Gastroesophageal sphincter (tissue), 4 donors: Measurements from ENCODE around the gene TCTA. TPM values are rescaled to one million over a fixed set of nuclear protein-coding genes. Genes with fewer than 3 reads are reported as not detected.

Experiments
- ATAC-seq: fragments of 150-250 bp; one replicate; pipeline ENCODE4 v1.9.1; 2016; ENCODE audit warnings: mild to moderate bottlenecking, moderate library complexity
- H3K27ac ChIP-seq, 4 donors: fragments of 200-600 bp; sonication (generic) in 3 of 4; 1 replicate in 3 of 4; 2 replicates in 1 of 4; pipeline ENCODE4 v1.5.1; 2016 to 2019
- H3K27me3 ChIP-seq: fragments of 200-600 bp; sonication (generic); one replicate; pipeline ENCODE4 v1.5.1; 2019
- H3K36me3 ChIP-seq, 2 donors: fragments of 200-600 bp; sonication (generic); one replicate each; pipeline ENCODE4 v1.5.1; 2019; ENCODE audit warnings: control low read depth in 1 of 2
- H3K4me1 ChIP-seq, 3 donors: fragments of 200-600 bp; sonication (generic); 1 replicate in 2 of 3; 2 replicates in 1 of 3; pipeline ENCODE4 v1.5.1; 2016 to 2019; ENCODE audit warnings: control low read depth in 2 of 3
- H3K4me3 ChIP-seq, 2 donors: fragments of 200-600 bp; sonication (generic); one replicate each; pipeline ENCODE4 v1.5.1; 2019; ENCODE audit warnings: mild to moderate bottlenecking in 1 of 2, moderate library complexity in 1 of 2
- H3K9me3 ChIP-seq, 3 donors: fragments of 200-600 bp; sonication (generic); one replicate each; pipeline ENCODE4 v1.5.1; 2017 to 2019; ENCODE audit warnings: control low read depth in 2 of 3
- CTCF ChIP-seq, 4 experiments: fragments of 200-600 bp in 2 of 4; fragments of 450-650 bp in 2 of 4; sonication (generic) in 1 of 4; IDR thresholded peaks; one replicate each; pipeline ENCODE4 v1.5.1; 2017 to 2019; ENCODE audit warnings: antibody characterized with exemption in 4 of 4, mild to moderate bottlenecking in 2 of 4, moderate library complexity in 2 of 4
- EP300 ChIP-seq: sonication (generic); formaldehyde crosslinking; IDR thresholded peaks from one replicate; pipeline ENCODE4 v1.6.1; 2017; ENCODE audit warnings: antibody characterized with exemption, mild to moderate bottlenecking
- POLR2A ChIP-seq, 2 donors: fragments of 450-650 bp; IDR thresholded peaks; one replicate each; pipeline ENCODE4 v1.6.1; 2017; ENCODE audit warnings: antibody characterized with exemption in 2 of 2, mild to moderate bottlenecking in 2 of 2, moderate library complexity in 1 of 2
- POLR2AphosphoS5 ChIP-seq: sonication (generic); formaldehyde crosslinking; IDR thresholded peaks from one replicate; pipeline ENCODE4 v1.6.1; 2017; ENCODE audit warnings: antibody characterized with exemption
- WGBS, 2 donors: methylation state at CpG; one replicate each; pipeline ENCODE4 v1.1.5; 2018; ENCODE audit warnings: low coverage in 1 of 2; 5-methylcytosine and 5-hydroxymethylcytosine counted together
- total RNA-seq, 4 donors: library from RNA; depleted of rRNA; stranded (reverse); fragments of >200 nt; gene quantifications; one replicate each; pipeline ENCODE4 v1.1.0, GENCODE V29; 2016

Gene TCTA
- total RNA-seq, 4 donors from 2014 or later, result 18.6 to 32.1 (median 25.6) TPM

GRCh38 chr3:49414753-49415152 lies 2.5 kb downstream of the TCTA start:
- no peaks in the 10 kb centered on the region for H3K9me3 ChIP-seq
- peaks cover 0 to 52% (median 16%) of the 10 kb centered on the region in 3 donors for H3K4me1 ChIP-seq
- H3K27me3 ChIP-seq, result no peaks in the 10 kb centered on the region
- H3K4me3 ChIP-seq, result no peak overlapping the region
- WGBS, 2 donors, result 92% methylated on average over 2 of the region's 2 CpGs; no CpG with 5 or more reads in 1 of the 2 donors
- peaks cover 0 to 53% of the 10 kb centered on the region in 2 donors for H3K36me3 ChIP-seq
- ATAC-seq, result no peak
- TF ChIP-seq POLR2AphosphoS5 (no peak), POLR2A (IDR thresholded peaks at IDR 0.05) (no peak), EP300 (no peak), CTCF (IDR thresholded peaks at IDR 0.05) (no peak)
- H3K27ac ChIP-seq, result peak overlapping the region in 3 of 4 donors; percentile 40 to 98 (median 51)

GRCh38 chr3:49415931-49416601 lies 3.8 kb downstream of the TCTA start:
- peaks cover 0 to 64% of the 10 kb centered on the region in 2 donors for H3K36me3 ChIP-seq

GRCh38 chr3:49416867-49417266 lies 4.6 kb downstream of the TCTA start:
- WGBS, 2 donors, result 86 to 92% methylated on average over 2 of the region's 2 CpGs
- Histone ChIP-seq H3K9me3 (no peaks in the 10 kb centered on the region), H3K27me3 (no peaks in the 10 kb centered on the region), H3K27ac (peak overlapping the region in 3 of 4 donors; percentile 51 to 98 (median 60)), H3K4me3 (no peak overlapping the region), H3K4me1 (peaks cover 0 to 53% (median 14%) of the 10 kb centered on the region in 3 donors), H3K36me3 (peaks cover 0 to 64% of the 10 kb centered on the region in 2 donors)
- ATAC-seq, result no peak
- TF ChIP-seq EP300 (no peak), POLR2AphosphoS5 (no peak), POLR2A (IDR thresholded peaks at IDR 0.05) (no peak), CTCF (IDR thresholded peaks at IDR 0.05) (no peak)

More at GRCh38 chr3:49415931-49416601, 3.8 kb downstream of the TCTA start:
- TF ChIP-seq POLR2AphosphoS5 (no peak), POLR2A (IDR thresholded peaks at IDR 0.05) (no peak), EP300 (no peak), CTCF (IDR thresholded peaks at IDR 0.05) (no peak)
- Histone ChIP-seq H3K9me3 (no peaks in the 10 kb centered on the region), H3K4me3 (no peak overlapping the region), H3K27me3 (no peaks in the 10 kb centered on the region), H3K27ac (peak overlapping the region in 3 of 4 donors; percentile 51 to 98 (median 60)), H3K4me1 (peaks cover 0 to 45% (median 14%) of the 10 kb centered on the region in 3 donors)
- no peak for ATAC-seq
- 40% methylated on average over 2 of the region's 4 CpGs for WGBS, 2 donors

- ATAC-seq, result no peak
- 88% methylated on average over 1 of the region's 13 CpGs; no CpG with 5 or more reads in 1 of the 2 donors for WGBS, 2 donors
- H3K27me3 ChIP-seq, result no peaks in the 10 kb centered on the region
These were observed 5.4 kb downstream of the TCTA start for GRCh38 chr3:49417516-49418120.

More at GRCh38 chr3:49417516-49418120, 5.4 kb downstream of the TCTA start:
- peaks cover 0 to 59% (median 21%) of the 10 kb centered on the region in 3 donors for H3K4me1 ChIP-seq
- H3K36me3 ChIP-seq, result peaks cover 0 to 64% of the 10 kb centered on the region in 2 donors
- no peaks in the 10 kb centered on the region for H3K9me3 ChIP-seq
- TF ChIP-seq POLR2A (IDR thresholded peaks at IDR 0.05), result no peak
- TF ChIP-seq POLR2AphosphoS5, result no peak
- TF ChIP-seq CTCF (IDR thresholded peaks at IDR 0.05), result no peak
- no peak for TF ChIP-seq EP300
- H3K4me3 ChIP-seq, result no peak overlapping the region
- H3K27ac ChIP-seq, result peak overlapping the region in 2 of 4 donors; percentile 23 to 51
